ENCODE results near the gene HOXC13. TPM values are rescaled to one million over a fixed set of nuclear protein-coding genes. Genes with fewer than 3 reads are reported as not detected.

The HOXC13 gene
- total RNA-seq, 1 donor from 2014 or later = not detected

GRCh38 chr12:53949631-53950436 is 11.2 kb downstream of the HOXC13 start:
- TF ChIP-seq, protein P1, sequence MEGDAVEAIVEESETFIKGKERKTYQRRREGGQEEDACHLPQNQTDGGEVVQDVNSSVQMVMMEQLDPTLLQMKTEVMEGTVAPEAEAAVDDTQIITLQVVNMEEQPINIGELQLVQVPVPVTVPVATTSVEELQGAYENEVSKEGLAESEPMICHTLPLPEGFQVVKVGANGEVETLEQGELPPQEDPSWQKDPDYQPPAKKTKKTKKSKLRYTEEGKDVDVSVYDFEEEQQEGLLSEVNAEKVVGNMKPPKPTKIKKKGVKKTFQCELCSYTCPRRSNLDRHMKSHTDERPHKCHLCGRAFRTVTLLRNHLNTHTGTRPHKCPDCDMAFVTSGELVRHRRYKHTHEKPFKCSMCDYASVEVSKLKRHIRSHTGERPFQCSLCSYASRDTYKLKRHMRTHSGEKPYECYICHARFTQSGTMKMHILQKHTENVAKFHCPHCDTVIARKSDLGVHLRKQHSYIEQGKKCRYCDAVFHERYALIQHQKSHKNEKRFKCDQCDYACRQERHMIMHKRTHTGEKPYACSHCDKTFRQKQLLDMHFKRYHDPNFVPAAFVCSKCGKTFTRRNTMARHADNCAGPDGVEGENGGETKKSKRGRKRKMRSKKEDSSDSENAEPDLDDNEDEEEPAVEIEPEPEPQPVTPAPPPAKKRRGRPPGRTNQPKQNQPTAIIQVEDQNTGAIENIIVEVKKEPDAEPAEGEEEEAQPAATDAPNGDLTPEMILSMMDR (IDR thresholded peaks at IDR 0.05; ENCODE audit: insufficient read depth, low read length, severe bottlenecking) = no peak
- no peak for FAIRE-seq
- Histone ChIP-seq H3K4me3 (ENCODE audit: low read depth, low read length) (no peak overlapping the region), H3K36me3 (ENCODE audit: control insufficient read depth, insufficient read depth, low read length) (no peaks in the 10 kb centered on the region), H3K27me3 (ENCODE audit: control insufficient read depth, insufficient read depth, low read length) (peaks cover 74% of the 10 kb centered on the region)
- DNase-seq (ENCODE audit: low read depth) = no peak

- DNase-seq (ENCODE audit: low read depth) (no peak), FAIRE-seq (no peak)
- TF ChIP-seq, protein P1 (IDR thresholded peaks at IDR 0.05; ENCODE audit: insufficient read depth, low read length, severe bottlenecking) = no peak
- Histone ChIP-seq H3K36me3 (ENCODE audit: control insufficient read depth, insufficient read depth, low read length) (no peaks in the 10 kb centered on the region), H3K27me3 (ENCODE audit: control insufficient read depth, insufficient read depth, low read length) (peaks cover 72% of the 10 kb centered on the region), H3K4me3 (ENCODE audit: low read depth, low read length) (no peak overlapping the region)
These were observed 11.8 kb downstream of the HOXC13 start for GRCh38 chr12:53950437-53950773.

GRCh38 chr12:53950789-53951576 is 12.4 kb downstream of the HOXC13 start:
- TF ChIP-seq, protein P1 (IDR thresholded peaks at IDR 0.05; ENCODE audit: insufficient read depth, low read length, severe bottlenecking) = no peak
- DNase-seq (ENCODE audit: low read depth) (no peak), FAIRE-seq (no peak)
- Histone ChIP-seq H3K4me3 (ENCODE audit: low read depth, low read length) (no peak overlapping the region), H3K27me3 (ENCODE audit: control insufficient read depth, insufficient read depth, low read length) (peaks cover 72% of the 10 kb centered on the region), H3K36me3 (ENCODE audit: control insufficient read depth, insufficient read depth, low read length) (no peaks in the 10 kb centered on the region)

DNA sequence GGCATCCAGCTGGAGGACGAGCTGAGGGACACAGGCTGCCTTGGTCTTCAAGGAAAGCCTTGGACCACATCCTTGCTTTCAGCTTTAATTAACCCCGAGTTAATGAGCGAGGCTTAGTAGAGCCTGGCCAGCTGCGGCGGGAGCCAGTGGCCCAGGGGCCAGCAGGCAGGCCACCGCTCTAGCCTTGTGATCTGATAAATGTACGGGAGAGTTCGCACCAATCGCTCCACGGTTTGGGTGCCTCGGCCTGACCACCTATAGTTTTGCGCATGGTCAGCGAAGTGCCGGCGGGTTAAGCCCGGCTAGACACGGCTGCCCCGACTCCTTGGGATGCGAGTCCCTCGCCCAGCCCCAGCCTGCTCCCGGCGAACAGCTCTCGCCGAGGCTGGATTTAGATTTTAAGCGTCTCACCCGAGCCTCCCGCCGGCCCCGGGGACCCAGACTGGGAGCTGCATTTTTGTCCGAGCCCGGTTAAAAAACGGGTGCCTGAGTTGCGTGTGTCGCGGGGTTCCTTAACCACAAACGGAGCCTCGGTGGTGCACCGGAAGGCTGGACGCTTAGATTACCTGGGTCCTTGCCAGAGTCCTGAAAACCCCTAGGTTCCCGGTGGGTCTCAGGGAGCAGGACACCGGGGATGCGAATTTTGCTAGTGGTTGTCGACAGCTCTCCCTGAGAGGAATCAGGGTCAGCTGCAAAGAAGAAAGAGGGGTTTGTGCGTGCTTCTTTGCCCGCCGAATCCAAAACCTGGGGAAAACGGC is 13.1 kb downstream of the HOXC13 start:
- Histone ChIP-seq H3K36me3 (ENCODE audit: control insufficient read depth, insufficient read depth, low read length) (no peaks in the 10 kb centered on the region), H3K4me3 (ENCODE audit: low read depth, low read length) (no peak overlapping the region), H3K27me3 (ENCODE audit: control insufficient read depth, insufficient read depth, low read length) (peaks cover 75% of the 10 kb centered on the region)
- no peak for DNase-seq (ENCODE audit: low read depth)
- TF ChIP-seq, protein P1 (IDR thresholded peaks at IDR 0.05; ENCODE audit: insufficient read depth, low read length, severe bottlenecking) = no peak
- no peak for FAIRE-seq

- no peaks in the 10 kb centered on the region for H3K36me3 ChIP-seq (ENCODE audit: control insufficient read depth, insufficient read depth, low read length)
- FAIRE-seq = no peak
- no peak overlapping the region for H3K4me3 ChIP-seq (ENCODE audit: low read depth, low read length)
- peaks cover 79% of the 10 kb centered on the region for H3K27me3 ChIP-seq (ENCODE audit: control insufficient read depth, insufficient read depth, low read length)
- no peak for DNase-seq (ENCODE audit: low read depth)
- TF ChIP-seq, protein P1 (IDR thresholded peaks at IDR 0.05; ENCODE audit: insufficient read depth, low read length, severe bottlenecking) = no peak
These were observed 13.7 kb downstream of the HOXC13 start for GRCh38 chr12:53952335-53952694.

All from bronchial epithelial cell (primary cell).